ENCODE results near the gene PRSS33.

PRSS33 gene

DNA sequence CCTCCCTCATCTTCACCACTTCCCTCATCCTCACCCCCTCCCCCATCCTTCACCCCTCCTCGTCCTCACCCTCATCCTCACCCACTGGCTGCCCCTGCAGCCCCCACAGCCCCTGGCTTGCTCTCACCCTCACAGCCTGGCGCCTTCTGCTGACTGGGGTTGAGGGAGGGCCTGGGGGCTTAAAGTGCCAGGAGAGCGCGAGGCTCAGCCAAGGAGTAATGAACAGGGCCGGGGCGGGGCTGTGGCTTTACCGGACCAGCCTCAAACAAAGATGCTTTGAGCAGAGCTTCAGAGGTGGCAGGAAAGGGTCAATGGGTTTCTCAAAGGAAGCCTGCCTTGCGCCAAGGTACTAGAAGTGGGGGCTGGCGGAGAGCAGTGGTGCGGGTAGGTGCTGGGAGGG is at the start of gene PRSS33:
Gene PRSS33, minus strand, starts transcription at position 155 of the 400 bp plus-strand sequence. CDS start 1,013 bp downstream, outside the sequence.
- no peak for DNase-seq (ENCODE audit: low read depth)

DNA sequence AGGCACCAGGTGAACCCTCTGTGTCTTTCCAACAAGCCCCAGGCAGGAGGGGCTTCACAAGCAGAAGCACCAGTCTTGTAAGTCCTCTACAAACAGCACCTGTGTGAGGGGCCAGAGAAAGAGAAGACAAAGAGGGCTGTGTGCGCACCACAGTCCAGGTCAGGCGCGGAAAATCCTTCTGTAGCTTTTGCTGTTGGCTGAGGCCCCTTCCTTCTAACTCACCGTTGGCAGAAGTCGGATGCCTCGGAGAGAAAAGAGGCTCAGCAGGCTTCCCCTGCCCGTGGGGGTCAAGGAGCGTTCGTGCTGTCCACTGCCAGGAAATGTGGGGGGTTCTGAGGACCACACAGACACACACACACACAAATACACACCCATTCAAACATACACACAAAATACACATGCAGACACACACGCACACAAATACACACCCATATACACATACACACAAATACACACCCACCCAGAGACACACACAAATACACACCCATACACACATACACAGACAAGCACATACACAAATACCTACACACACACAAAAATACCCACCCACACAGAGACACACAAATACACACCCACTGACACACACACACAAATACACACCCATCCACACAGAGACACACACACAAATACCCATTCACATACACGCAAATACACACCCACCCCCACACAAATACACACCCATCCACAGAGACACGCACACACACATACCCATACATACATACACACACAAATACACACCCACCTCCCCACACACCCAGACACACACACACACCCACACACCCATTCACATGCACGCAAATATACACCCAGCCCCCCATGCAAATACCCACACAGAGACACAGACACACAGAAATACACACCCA is 49.5 kb upstream of the PRSS33 start:
- DNase-seq (ENCODE audit: low read depth) = no peak

DNA sequence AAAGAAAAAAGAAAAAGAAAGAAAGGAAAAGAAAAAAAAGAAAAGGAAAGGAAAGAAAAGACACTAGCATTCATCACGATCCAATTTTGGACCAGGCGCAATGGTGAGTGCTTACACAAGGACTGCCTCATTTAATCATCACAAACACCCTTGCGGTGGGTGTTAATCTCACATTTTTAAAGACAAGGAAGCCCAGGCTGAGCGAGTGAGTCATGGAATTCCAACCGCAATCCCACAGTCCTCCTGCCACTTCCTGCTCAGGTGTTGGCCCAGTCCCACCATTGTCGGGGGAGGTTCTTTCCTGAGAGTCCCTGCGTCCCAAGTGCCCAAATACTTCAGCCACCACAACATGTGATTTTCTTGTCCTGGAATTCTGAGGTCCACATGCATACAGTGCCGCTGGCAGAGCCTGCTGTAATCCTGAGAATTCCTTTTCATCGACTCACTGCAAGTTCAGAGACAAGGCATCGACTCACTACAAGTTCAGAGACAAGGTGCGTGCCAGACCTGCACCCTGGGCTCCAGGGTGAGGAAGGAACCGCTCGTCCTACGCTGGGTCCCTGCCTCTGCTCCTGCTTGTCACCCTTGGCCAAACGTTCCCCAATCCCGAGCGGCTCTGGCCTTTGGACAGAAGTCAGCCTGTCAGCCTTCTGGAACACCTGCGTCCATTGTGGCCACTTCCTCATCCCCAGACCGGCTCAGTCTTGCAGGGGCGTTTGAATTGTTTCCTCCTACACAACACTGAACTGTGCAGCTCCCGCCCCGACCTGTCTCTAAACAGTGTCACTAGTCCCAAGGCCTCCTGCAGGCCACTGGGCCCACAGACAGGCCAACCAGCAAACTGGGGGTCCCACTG is 48.5 kb upstream of the PRSS33 start:
- DNase-seq (ENCODE audit: low read depth) = no peak

DNA sequence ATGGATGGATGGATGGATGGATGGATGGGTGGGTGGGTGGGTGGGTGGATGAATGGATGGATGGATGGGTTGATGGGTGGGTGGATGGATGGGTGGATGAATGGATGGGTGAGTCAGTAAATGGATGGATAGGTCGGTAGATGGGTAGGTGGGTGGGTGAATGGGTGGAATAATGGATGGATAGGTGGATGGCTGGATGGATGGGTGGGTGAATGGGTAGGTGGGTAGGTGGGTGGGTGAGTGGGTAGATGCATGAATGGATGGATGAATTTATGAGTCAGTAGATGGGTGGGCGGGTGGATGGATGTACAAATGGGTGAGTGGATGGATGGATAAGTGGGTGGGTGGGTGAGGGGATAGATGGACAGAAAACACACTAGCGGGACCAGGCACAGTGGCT is 47.6 kb upstream of the PRSS33 start:
- no peak for DNase-seq (ENCODE audit: low read depth)

DNA sequence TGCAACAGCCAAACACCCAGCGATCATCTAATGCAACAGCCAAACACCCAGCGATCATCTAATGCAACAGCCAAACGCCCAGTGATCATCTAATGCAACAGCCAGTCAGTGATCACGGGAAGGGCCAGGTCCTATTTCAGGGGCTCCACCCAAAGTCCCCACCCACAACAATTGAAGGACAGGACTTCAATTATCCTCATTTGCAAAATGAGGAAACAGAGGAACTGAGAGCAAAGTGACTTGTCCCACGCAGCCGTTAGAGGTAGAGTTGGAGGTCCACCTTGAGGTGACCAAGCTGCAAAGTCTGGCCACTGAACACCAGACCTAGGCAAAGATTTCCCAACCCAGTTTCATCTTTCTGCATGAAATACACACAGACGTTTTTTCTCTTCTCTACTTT is 46.4 kb upstream of the PRSS33 start:
- no peak for DNase-seq (ENCODE audit: low read depth)

GRCh38 chr16:2831203-2831602 is 43.8 kb upstream of the PRSS33 start:
- DNase-seq (ENCODE audit: low read depth) = no peak

- DNase-seq (ENCODE audit: low read depth) = no peak
Observed at GRCh38 chr16:2830355-2830695, 43.0 kb upstream of the PRSS33 start.

- DNase-seq (ENCODE audit: low read depth) = no peak
Observed at GRCh38 chr16:2829501-2830354, 42.4 kb upstream of the PRSS33 start, which contains the start of gene ZG16B. Gene ZG16B, plus strand, starts transcription at chr16:2830303. Its CDS starts 139 bp downstream, at chr16:2830442.

DNA sequence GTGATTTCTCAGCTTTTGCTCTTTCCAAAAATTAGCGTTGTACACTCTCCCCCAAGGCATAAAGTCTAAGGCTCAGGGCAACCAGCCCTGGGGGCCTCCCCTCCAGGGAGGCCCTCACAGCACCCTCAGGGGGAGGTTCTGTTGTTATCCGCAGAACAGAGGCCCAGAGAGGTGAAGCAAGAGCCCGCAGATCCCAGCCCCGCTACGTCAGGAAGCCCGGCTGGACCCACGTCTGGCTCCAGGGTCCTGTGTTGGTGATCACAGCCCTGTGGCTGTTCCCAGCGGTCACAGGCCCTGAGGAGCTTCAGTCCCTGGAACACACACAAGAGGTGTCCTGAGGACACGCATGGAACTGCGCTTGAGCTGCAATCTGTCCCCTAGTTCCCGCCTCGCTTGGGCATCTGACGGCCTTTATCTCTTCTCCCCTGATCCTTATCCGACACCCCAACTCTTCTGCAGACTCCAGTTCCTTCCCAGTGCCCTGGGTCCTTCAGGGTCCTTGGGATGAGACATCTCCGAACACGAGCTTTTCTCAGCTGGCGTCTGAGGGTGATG is 41.6 kb upstream of the PRSS33 start:
- no peak for DNase-seq (ENCODE audit: low read depth)

DNA sequence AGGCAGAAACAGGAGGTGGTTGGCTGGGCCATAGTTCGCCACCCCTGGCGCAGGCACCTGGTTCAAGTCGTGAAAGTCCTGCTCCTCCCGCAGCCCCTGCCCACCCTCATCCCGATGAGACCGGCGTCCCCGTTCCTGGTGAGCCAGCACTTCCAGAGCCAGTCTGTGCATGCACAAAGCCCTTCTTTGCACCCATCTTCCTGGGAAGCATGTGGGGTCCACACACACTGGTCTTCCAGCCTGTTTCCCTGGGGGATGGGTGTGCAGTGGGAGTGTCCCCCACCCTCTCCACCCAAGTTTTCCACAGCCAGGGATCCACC is 41.1 kb upstream of the PRSS33 start:
- no peak for DNase-seq (ENCODE audit: low read depth)

DNA sequence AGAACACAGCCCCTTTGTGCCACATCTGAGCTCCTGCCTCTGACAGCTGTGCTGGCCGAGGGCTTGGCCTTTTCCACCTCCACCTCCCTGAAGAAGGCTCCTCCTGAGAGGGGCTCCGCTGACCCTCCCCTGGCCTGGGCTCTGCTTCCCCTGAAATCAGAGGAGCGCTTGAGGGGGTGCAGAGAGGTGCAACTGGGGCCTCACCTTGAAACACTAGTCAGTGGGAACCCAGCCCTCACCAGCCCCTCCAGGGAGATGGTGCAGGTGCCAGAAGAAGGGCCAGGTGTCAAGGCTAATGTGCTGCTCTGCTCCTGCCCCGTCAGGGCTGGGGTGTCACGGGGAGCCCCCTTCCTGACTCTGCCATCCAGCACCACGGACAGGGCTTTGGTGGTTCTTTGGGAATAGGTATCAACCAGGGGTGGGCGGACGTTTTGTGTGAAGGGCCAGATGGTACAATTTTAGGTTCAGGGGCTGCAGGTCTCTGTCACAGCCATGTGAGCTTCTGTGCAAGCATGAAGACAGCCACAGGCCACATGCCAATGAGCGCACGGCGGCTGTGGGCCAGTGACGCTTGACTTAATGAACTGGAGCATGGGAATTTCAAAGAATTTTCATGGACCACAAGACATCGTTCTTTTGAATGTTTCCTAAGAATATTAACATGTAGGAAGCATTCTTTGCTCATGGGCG is 40.6 kb upstream of the PRSS33 start:
- no peak for DNase-seq (ENCODE audit: low read depth)

GRCh38 chr16:2827374-2827791 is 40.0 kb upstream of the PRSS33 start:
- no peak for DNase-seq (ENCODE audit: low read depth)

GRCh38 chr16:2826591-2827373 is 39.4 kb upstream of the PRSS33 start:
- no peak for DNase-seq (ENCODE audit: low read depth)

DNA sequence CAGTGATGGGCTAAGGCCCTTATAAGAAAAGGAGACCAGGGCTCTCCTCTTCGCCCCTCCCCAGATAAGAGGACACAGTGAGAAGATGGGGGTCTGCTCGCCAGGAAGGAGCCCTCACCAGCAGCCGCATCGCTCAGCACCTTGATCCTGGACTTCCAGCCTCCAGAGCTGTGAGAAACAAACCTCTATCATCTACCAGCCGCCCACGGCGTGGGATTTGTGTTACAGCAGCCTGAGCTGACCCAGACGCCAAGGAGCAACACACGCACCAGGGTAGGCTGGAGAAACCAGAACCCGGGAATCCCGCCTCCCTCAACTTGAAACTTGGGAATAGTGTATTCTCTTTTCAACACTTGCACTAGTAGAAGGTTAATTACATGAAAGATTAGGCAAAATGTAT is 38.5 kb upstream of the PRSS33 start:
- no peak for DNase-seq (ENCODE audit: low read depth)

GRCh38 chr16:2825049-2825742 is 37.8 kb upstream of the PRSS33 start:
- no peak for DNase-seq (ENCODE audit: low read depth)

GRCh38 chr16:2824626-2825025 is 37.3 kb upstream of the PRSS33 start:
- DNase-seq (ENCODE audit: low read depth) = no peak

DNA sequence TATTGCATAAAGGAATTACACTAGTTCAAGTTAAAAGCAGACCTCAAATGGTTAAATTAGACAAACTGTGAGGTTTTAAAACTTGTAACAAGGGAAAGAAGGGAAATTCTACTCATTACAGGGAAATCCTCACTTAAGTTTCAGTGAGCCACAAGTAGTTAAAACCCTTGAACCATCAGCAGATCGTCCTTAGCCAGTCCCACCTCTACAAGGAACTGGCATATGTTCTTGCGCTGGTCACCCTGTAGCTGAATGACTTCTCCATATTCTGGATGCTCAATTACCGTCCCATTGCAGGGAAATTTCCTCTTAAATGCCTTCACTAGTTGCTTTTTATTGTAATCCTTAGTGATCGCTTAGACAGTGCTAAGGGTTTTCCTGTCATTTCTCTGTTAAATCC is 35.1 kb upstream of the PRSS33 start:
- DNase-seq (ENCODE audit: low read depth) = no peak

DNA sequence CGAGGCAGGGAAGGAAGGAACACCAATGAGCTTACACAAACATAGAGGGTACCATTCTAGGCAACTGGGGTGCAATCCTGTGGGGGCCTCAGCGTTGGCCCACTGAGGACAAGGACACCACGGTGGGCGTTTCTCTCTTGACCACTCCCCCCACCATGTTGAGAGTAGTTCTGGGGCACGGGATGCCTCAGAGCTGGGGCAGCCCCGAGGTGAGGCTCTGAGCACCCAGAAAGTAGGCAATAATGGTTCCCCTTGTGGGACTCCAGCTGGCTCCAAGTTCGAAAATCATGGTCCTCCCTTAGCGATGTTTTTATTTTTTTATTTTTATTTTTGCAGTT is 34.8 kb upstream of the PRSS33 start:
- DNase-seq (ENCODE audit: low read depth) = no peak

DNA sequence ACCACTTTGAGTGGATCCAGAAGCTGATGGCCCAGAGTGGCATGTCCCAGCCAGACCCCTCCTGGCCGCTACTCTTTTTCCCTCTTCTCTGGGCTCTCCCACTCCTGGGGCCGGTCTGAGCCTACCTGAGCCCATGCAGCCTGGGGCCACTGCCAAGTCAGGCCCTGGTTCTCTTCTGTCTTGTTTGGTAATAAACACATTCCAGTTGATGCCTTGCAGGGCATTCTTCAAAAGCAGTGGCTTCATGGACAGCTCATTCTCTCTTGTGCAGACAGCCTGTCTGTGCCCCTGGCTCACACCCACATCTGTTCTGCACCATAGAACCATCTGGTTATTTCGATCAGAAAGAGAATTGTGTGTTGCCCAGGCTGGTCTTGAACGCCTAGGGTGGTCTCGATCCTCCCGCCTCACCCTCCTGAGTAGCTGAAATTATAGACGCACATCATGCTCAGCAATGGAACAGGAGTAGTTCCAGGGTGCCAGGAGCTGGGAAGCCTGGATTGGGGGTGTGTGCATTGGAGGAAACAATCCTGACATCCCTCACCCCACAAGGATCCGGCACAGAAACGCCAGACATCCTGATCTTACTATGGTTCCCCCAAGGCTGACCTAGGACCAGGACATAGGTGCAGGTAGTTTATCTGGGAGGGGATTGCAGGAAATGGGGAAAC is 34.3 kb upstream of the PRSS33 start:
- DNase-seq (ENCODE audit: low read depth) = no peak
